H9 (cell line): Measurements from ENCODE around the gene ABCA1. TPM values are rescaled to one million over a fixed set of nuclear protein-coding genes. Genes with fewer than 3 reads are reported as not detected.
A peak's percentile ranks its signal among the peaks of the same experiment; 100 is the strongest.

ENCODE experiments used
- DNase-seq: peaks from one replicate; pipeline ENCODE4 v3.0.0-alpha.2; 2017
- H2AFZ ChIP-seq: one replicate; pipeline ENCODE4 v1.6.1; 2013; ENCODE audit warnings: mild to moderate bottlenecking, low read length, control low read depth, moderate library complexity
- H2AK5ac ChIP-seq: 2 replicates; pipeline ENCODE4 v1.6.1; 2013; ENCODE audit warnings: low read length, control low read depth, mixed read lengths; ENCODE audit not compliant: insufficient read length
- H2BK120ac ChIP-seq: one replicate; pipeline ENCODE4 v1.6.1; 2013; ENCODE audit warnings: low read depth, mild to moderate bottlenecking, low read length, control low read depth, inconsistent platforms; ENCODE audit not compliant: poor library complexity, severe bottlenecking
- H2BK12ac ChIP-seq: 2 replicates; pipeline ENCODE4 v1.6.1; 2013; ENCODE audit warnings: low read length, control low read depth, mixed read lengths, low read depth; ENCODE audit not compliant: insufficient read length
- H2BK15ac ChIP-seq: 2 replicates; pipeline ENCODE4 v1.6.1; 2013; ENCODE audit warnings: low read depth, low read length, control low read depth
- H2BK20ac ChIP-seq: one replicate; pipeline ENCODE4 v1.6.1; 2013; ENCODE audit warnings: low read depth, mild to moderate bottlenecking, low read length, control low read depth, inconsistent platforms; ENCODE audit not compliant: poor library complexity, severe bottlenecking
- H2BK5ac ChIP-seq: 2 replicates; pipeline ENCODE4 v1.6.1; 2013; ENCODE audit warnings: low read length, control low read depth, mixed read lengths; ENCODE audit not compliant: insufficient read length
- H3K14ac ChIP-seq: 2 replicates; pipeline ENCODE4 v1.6.1; 2013; ENCODE audit warnings: low read length, control low read depth; ENCODE audit not compliant: insufficient read depth
- H3K18ac ChIP-seq: 2 replicates; pipeline ENCODE4 v1.6.1; 2013; ENCODE audit warnings: low read depth, mild to moderate bottlenecking, mixed read lengths, low read length, control low read depth; ENCODE audit not compliant: insufficient read length
- H3K23ac ChIP-seq: 2 replicates; pipeline ENCODE4 v1.6.1; 2013; ENCODE audit warnings: low read length, control low read depth, mixed read lengths, low read depth; ENCODE audit not compliant: insufficient read length
- H3K23me2 ChIP-seq: 2 replicates; pipeline ENCODE4 v1.6.1; 2013; ENCODE audit warnings: low read depth, mild to moderate bottlenecking, mixed read lengths, low read length, control low read depth; ENCODE audit not compliant: insufficient read length, poor library complexity, severe bottlenecking
- H3K27ac ChIP-seq: 2 replicates; pipeline ENCODE4 v1.5.1; 2013; ENCODE audit warnings: low read length, control low read depth, mixed read lengths, low read depth; ENCODE audit not compliant: insufficient read length
- H3K27me3 ChIP-seq: 2 replicates; pipeline ENCODE4 v1.6.1; 2013; ENCODE audit warnings: low read length, control low read depth, inconsistent platforms; ENCODE audit not compliant: insufficient read depth
- H3K4ac ChIP-seq: 2 replicates; pipeline ENCODE4 v1.6.1; 2013; ENCODE audit warnings: low read depth, mild to moderate bottlenecking, control low read depth, inconsistent platforms, low read length, moderate library complexity
- H3K4me1 ChIP-seq: 2 replicates; pipeline ENCODE4 v1.6.1; 2013; ENCODE audit warnings: low read length, control low read depth, inconsistent platforms; ENCODE audit not compliant: insufficient read depth
- H3K4me2 ChIP-seq: 2 replicates; pipeline ENCODE4 v1.6.1; 2013; ENCODE audit warnings: low read length, control low read depth, mixed read lengths; ENCODE audit not compliant: insufficient read length, insufficient read depth
- H3K56ac ChIP-seq: 2 replicates; pipeline ENCODE4 v1.6.1; 2013; ENCODE audit warnings: low read depth, mild to moderate bottlenecking, mixed read lengths, low read length, control low read depth; ENCODE audit not compliant: insufficient read length
- H3K79me1 ChIP-seq: 2 replicates; pipeline ENCODE4 v1.6.1; 2013; ENCODE audit warnings: low read depth, mild to moderate bottlenecking, moderate library complexity, low read length, control low read depth, inconsistent platforms; ENCODE audit not compliant: insufficient read depth, poor library complexity, severe bottlenecking
- H3K79me2 ChIP-seq: 2 replicates; pipeline ENCODE4 v1.6.1; 2013; ENCODE audit warnings: low read length, control low read depth, inconsistent platforms; ENCODE audit not compliant: insufficient read depth
- H3K9ac ChIP-seq: 2 replicates; pipeline ENCODE4 v1.6.1; 2013; ENCODE audit warnings: low read length, control low read depth, mixed read lengths; ENCODE audit not compliant: insufficient read length; ENCODE audit errors: extremely low read depth
- H3K9me3 ChIP-seq: one replicate; pipeline ENCODE4 v1.6.1; 2013; ENCODE audit warnings: low read depth, low read length, inconsistent platforms; ENCODE audit not compliant: control insufficient read depth
- H3T11ph ChIP-seq: one replicate; pipeline ENCODE4 v1.6.1; 2013; ENCODE audit warnings: mild to moderate bottlenecking, low read length, control low read depth, inconsistent platforms
- H4K20me1 ChIP-seq: one replicate; pipeline ENCODE4 v1.6.1; 2013; ENCODE audit not compliant: control insufficient read depth, insufficient read length, insufficient read depth
- H4K5ac ChIP-seq: 2 replicates; pipeline ENCODE4 v1.6.1; 2013; ENCODE audit warnings: low read depth, mild to moderate bottlenecking, mixed read lengths, low read length, control low read depth; ENCODE audit not compliant: insufficient read length
- H4K8ac ChIP-seq: replicated peaks from 2 replicates; pipeline ENCODE4 v1.6.1; 2013; ENCODE audit warnings: low read length, control low read depth, mixed read lengths, low read depth; ENCODE audit not compliant: insufficient read length
- H4K91ac ChIP-seq: 2 replicates; pipeline ENCODE4 v1.6.1; 2013; ENCODE audit warnings: low read depth, mild to moderate bottlenecking, moderate library complexity, mixed read lengths, low read length, control low read depth; ENCODE audit not compliant: insufficient read length
- H3K27ac Mint-ChIP-seq, 3 experiments: 2 replicates in 2 of 3; 3 replicates in 1 of 3; pipeline ENCODE4 v1.8.0; 2020 to 2021; ENCODE audit warnings: mixed read lengths in 3 of 3, mild to moderate bottlenecking in 1 of 3, moderate library complexity in 1 of 3
- H3K27me3 Mint-ChIP-seq: 2 replicates; pipeline ENCODE4 v1.8.0; 2021; ENCODE audit warnings: low read depth, mild to moderate bottlenecking, moderate library complexity, mixed read lengths
- H3K36me3 Mint-ChIP-seq, 3 experiments: 2 replicates in 2 of 3; 3 replicates in 1 of 3; pipeline ENCODE4 v1.8.0; 2020 to 2021; ENCODE audit warnings: low read depth in 3 of 3, mixed read lengths in 3 of 3; ENCODE audit not compliant: insufficient read depth in 1 of 3
- H3K4me1 Mint-ChIP-seq, 2 experiments: 2 replicates each; pipeline ENCODE4 v1.8.0; 2020; ENCODE audit warnings: mixed read lengths in 2 of 2
- H3K4me3 Mint-ChIP-seq, 2 experiments: 2 replicates in 1 of 2; 3 replicates in 1 of 2; pipeline ENCODE4 v1.8.0; 2020 to 2021; ENCODE audit warnings: mild to moderate bottlenecking in 2 of 2, mixed read lengths in 2 of 2, moderate library complexity in 1 of 2
- H3K9me3 Mint-ChIP-seq, 2 experiments: 2 replicates in 1 of 2; 3 replicates in 1 of 2; pipeline ENCODE4 v1.8.0; 2020; ENCODE audit warnings: mild to moderate bottlenecking in 2 of 2, mixed read lengths in 2 of 2, moderate library complexity in 1 of 2
- CTCF ChIP-seq: fragments of 200-600 bp; sonication (generic); conservative IDR thresholded peaks from 3 replicates; pipeline ENCODE4 v1.8.0; 2021; ENCODE audit warnings: antibody characterized with exemption, mild to moderate bottlenecking
- WGBS: extraction: QIAGEN DNeasy Blood & Tissue Kit; methylation state at CpG from one replicate; pipeline ENCODE4 v1.1.7; 2013; ENCODE audit warnings: missing lambda C conversion rate, low lambda C conversion rate, mixed read lengths; ENCODE audit not compliant: insufficient read length; ENCODE audit errors: extremely low coverage; 5-methylcytosine and 5-hydroxymethylcytosine counted together
- total RNA-seq: library from RNA; stranded (reverse); gene quantifications from 2 replicates; pipeline ENCODE4 v1.2.1, GENCODE V29; 2021

The ABCA1 gene
- total RNA-seq, 1 experiment from 2014 or later, result 16.6 TPM

GRCh38 chr9:104907278-104907951 is 20.5 kb downstream of the ABCA1 start:
- no peak for TF ChIP-seq CTCF
- peak overlapping the region; percentile 15 for H3K18ac ChIP-seq
- no peak for DNase-seq
- H3K4me2 ChIP-seq, result no peak overlapping the region
- peak overlapping the region; percentile 8; the same call in 1 of the 2 replicates for H3K14ac ChIP-seq
- H3K4me1 Mint-ChIP-seq, result peaks cover 14 to 24% of the 10 kb centered on the region in 2 experiments
- H4K91ac ChIP-seq, result no peak overlapping the region
- H3K27ac Mint-ChIP-seq, result no peak overlapping the region
- no peak overlapping the region for H2BK12ac ChIP-seq
- H3K4me3 Mint-ChIP-seq, result no peak overlapping the region
- H3K79me1 ChIP-seq, result no peaks in the 10 kb centered on the region
- no peak overlapping the region for H3K4ac ChIP-seq
- no peak overlapping the region for H3K23ac ChIP-seq
- no peak overlapping the region for H2BK15ac ChIP-seq
- no peak overlapping the region for H3K9ac ChIP-seq
- no peaks in the 10 kb centered on the region for H3K27me3 Mint-ChIP-seq
- H2BK20ac ChIP-seq, result no peak overlapping the region
- H4K8ac ChIP-seq, result no peak overlapping the region
- H3K23me2 ChIP-seq, result no peaks in the 10 kb centered on the region
- no peak overlapping the region for H4K5ac ChIP-seq
- no CpG with 5 or more reads among the region's 11 CpGs for WGBS
- no peaks in the 10 kb centered on the region for H3K9me3 Mint-ChIP-seq
- no peaks in the 10 kb centered on the region for H3K9me3 ChIP-seq
- no peak overlapping the region for H3T11ph ChIP-seq
- H3K27ac ChIP-seq, result no peak overlapping the region
- H3K79me2 ChIP-seq, result no peaks in the 10 kb centered on the region
- H2AK5ac ChIP-seq, result no peak overlapping the region
- H3K27me3 ChIP-seq, result no peaks in the 10 kb centered on the region
- no peaks in the 10 kb centered on the region for H4K20me1 ChIP-seq
- no peak overlapping the region for H3K56ac ChIP-seq
- H2BK5ac ChIP-seq, result no peak overlapping the region
- peaks cover 4% of the 10 kb centered on the region; the same call in 1 of the 2 replicates for H3K4me1 ChIP-seq
- H3K36me3 Mint-ChIP-seq, result no peaks in the 10 kb centered on the region; a peak in 1 of 7 replicates
- H2AFZ ChIP-seq, result no peak overlapping the region
- H2BK120ac ChIP-seq, result no peak overlapping the region
